Subcutaneous abdominal adipose tissue (tissue), 5 donors: ENCODE results near the gene HAGHL.
"Not testable (repeated sequence)": the region's sequence is repeated elsewhere in the genome, so short reads cannot be mapped to it uniquely, and the experiment has no call there.

ENCODE experiments used
- H3K27ac ChIP-seq: one replicate; pipeline ENCODE4 v1.7.0; 2013; ENCODE audit warnings: low read depth, mild to moderate bottlenecking, inconsistent platforms, low read length, moderate library complexity
- H3K27me3 ChIP-seq, 5 donors: one replicate each; pipeline ENCODE4 v1.7.0; 2013; ENCODE audit warnings: low read length in 5 of 5, inconsistent platforms in 1 of 5; ENCODE audit not compliant: control insufficient read depth in 5 of 5, insufficient read depth in 4 of 5
- H3K36me3 ChIP-seq, 5 donors: one replicate each; pipeline ENCODE4 v1.7.0; 2013; ENCODE audit warnings: low read length in 5 of 5; ENCODE audit not compliant: control insufficient read depth in 5 of 5, insufficient read depth in 5 of 5
- H3K4me1 ChIP-seq, 5 donors: one replicate each; pipeline ENCODE4 v1.7.0; 2013; ENCODE audit warnings: low read length in 5 of 5, mild to moderate bottlenecking in 3 of 5, moderate library complexity in 1 of 5; ENCODE audit not compliant: control insufficient read depth in 5 of 5, insufficient read depth in 5 of 5
- H3K4me3 ChIP-seq, 5 donors: one replicate each; pipeline ENCODE4 v1.7.0; 2013; ENCODE audit warnings: low read length in 5 of 5, low read depth in 1 of 5
- H3K9ac ChIP-seq, 5 donors: one replicate each; pipeline ENCODE4 v1.7.0; 2013; ENCODE audit warnings: low read length in 5 of 5, mild to moderate bottlenecking in 4 of 5, moderate library complexity in 3 of 5
- H3K9me3 ChIP-seq, 5 donors: one replicate each; pipeline ENCODE4 v1.7.0; 2013; ENCODE audit warnings: low read length in 5 of 5; ENCODE audit not compliant: control insufficient read depth in 5 of 5
- donor health status: healthy.
- donor health status: healthy.
- donor health status: healthy.
- donor health status: healthy.
- donor health status: healthy.

The HAGHL gene

GRCh38 chr16:707062-707538 lies 19.8 kb upstream of the HAGHL start:
- Histone ChIP-seq H3K36me3 (no peaks in the 10 kb centered on the region), H3K4me1 (peaks cover 0 to 5% (median 0%) of the 10 kb centered on the region in 5 donors), H3K9me3 (no peaks in the 10 kb centered on the region), H3K27ac (no peak overlapping the region), H3K4me3 (no peak overlapping the region), H3K27me3 (peaks cover 74 to 87% (median 79%) of the 10 kb centered on the region in 5 donors), H3K9ac (no peak overlapping the region)

- Histone ChIP-seq H3K9ac (no peak overlapping the region), H3K4me1 (peaks cover 0 to 5% (median 0%) of the 10 kb centered on the region in 5 donors), H3K27ac (no peak overlapping the region), H3K36me3 (no peaks in the 10 kb centered on the region), H3K27me3 (peaks cover 67 to 78% (median 72%) of the 10 kb centered on the region in 5 donors), H3K9me3 (no peaks in the 10 kb centered on the region), H3K4me3 (no peak overlapping the region)
These were observed 18.9 kb upstream of the HAGHL start for GRCh38 chr16:708019-708418.

DNA sequence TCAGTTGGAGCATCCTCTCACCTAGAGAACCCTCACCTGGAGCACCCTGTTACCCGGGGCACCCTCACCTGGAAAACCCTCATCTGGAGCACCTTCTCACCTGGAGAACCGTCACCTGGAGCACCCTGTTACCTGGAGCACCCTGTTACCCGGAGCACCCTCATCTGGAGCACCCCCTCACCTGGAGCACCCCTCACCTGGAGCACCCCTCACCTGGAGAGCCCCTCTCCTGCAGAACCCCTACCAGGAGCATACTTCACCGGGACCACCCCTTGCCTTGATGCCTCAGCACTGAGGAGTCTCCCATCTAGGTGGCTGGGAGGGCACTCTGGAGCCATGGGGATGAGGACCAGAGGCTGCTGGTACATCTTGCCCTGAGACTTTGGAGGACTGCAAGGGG lies 17.9 kb upstream of the HAGHL start:
- Histone ChIP-seq H3K27ac (no peak overlapping the region), H3K36me3 (no peaks in the 10 kb centered on the region), H3K27me3 (peaks cover 58 to 69% (median 62%) of the 10 kb centered on the region in 5 donors), H3K4me3 (no peak overlapping the region), H3K4me1 (peaks cover 0 to 6% (median 0%) of the 10 kb centered on the region in 5 donors), H3K9ac (no peak overlapping the region), H3K9me3 (no peaks in the 10 kb centered on the region)

DNA sequence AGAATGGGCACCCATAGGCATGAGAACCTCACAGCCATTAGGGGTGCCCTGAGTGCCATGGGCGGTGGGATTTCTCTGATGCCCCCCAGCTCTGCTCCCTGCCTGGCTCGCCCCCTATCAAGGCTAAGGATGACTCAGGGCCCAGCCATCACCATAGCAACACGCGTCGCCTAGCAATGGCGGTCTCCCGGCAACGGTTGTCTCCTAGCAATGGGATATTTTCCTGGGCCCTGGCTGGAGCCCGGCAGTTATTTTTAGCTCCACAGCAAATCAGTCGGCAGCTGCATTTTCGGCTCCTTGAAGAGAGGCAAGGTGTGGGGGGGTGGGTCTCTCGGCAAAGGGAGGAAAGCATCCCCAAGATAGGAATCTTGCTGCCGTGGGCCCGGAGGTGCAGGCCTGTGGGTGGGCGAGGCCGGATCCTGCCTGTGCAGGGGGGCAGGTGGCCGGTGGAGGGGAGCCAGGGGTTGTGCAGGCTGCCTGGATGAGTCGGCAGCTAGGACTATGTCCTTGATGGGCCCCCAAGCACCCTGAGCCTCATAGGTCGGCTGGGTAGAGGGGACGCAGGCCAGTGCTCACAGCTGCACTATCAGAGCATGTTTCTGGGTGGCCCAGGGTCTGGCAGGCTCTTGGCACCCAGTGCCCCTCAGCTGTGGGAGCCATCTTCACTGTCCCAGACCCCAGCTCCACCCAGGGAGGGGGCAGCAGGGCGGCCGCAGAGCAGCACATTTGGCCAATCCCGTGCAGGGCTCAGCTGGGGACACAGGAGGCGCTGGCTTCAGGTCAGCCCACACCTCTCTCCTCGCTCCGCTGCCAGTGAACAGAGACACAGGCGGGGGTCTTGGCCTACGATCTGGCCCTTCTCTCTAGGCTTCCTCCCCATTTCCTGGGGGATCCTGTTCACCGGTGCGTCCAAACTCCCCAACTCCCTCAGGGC lies 17.1 kb upstream of the HAGHL start:
- H3K9me3 ChIP-seq: no peaks in the 10 kb centered on the region
- H3K27me3 ChIP-seq: peaks cover 49 to 60% (median 53%) of the 10 kb centered on the region in 5 donors
- H3K36me3 ChIP-seq: no peaks in the 10 kb centered on the region
- H3K4me3 ChIP-seq: no peak overlapping the region
- H3K9ac ChIP-seq: no peak overlapping the region
- peaks cover 0 to 14% (median 6%) of the 10 kb centered on the region in 5 donors for H3K4me1 ChIP-seq
- no peak overlapping the region for H3K27ac ChIP-seq

GRCh38 chr16:710500-711075 lies 16.3 kb upstream of the HAGHL start:
- H3K36me3 ChIP-seq: no peaks in the 10 kb centered on the region
- no peak overlapping the region for H3K9ac ChIP-seq
- H3K4me3 ChIP-seq: no peak overlapping the region
- H3K4me1 ChIP-seq: peaks cover 0 to 19% (median 9%) of the 10 kb centered on the region in 5 donors
- H3K9me3 ChIP-seq: no peaks in the 10 kb centered on the region
- peaks cover 47 to 57% (median 52%) of the 10 kb centered on the region in 5 donors for H3K27me3 ChIP-seq
- no peak overlapping the region for H3K27ac ChIP-seq

- Histone ChIP-seq H3K9ac (no peak overlapping the region), H3K4me1 (peaks cover 0 to 24% (median 13%) of the 10 kb centered on the region in 5 donors), H3K27me3 (peaks cover 47 to 55% (median 52%) of the 10 kb centered on the region in 5 donors)
These were observed 15.8 kb upstream of the HAGHL start for GRCh38 chr16:711084-711483.

GRCh38 chr16:711548-712320 lies 15.2 kb upstream of the HAGHL start:
- Histone ChIP-seq H3K9me3 (no peaks in the 10 kb centered on the region), H3K36me3 (no peaks in the 10 kb centered on the region), H3K4me1 (peaks cover 0 to 25% (median 17%) of the 10 kb centered on the region in 5 donors), H3K27ac (no peak overlapping the region), H3K9ac (no peak overlapping the region), H3K27me3 (peaks cover 45 to 52% (median 52%) of the 10 kb centered on the region in 5 donors), H3K4me3 (no peak overlapping the region)

More at GRCh38 chr16:711084-711483, 15.8 kb upstream of the HAGHL start:
- no peak overlapping the region for H3K27ac ChIP-seq
- no peaks in the 10 kb centered on the region for H3K9me3 ChIP-seq
- H3K36me3 ChIP-seq: no peaks in the 10 kb centered on the region
- H3K4me3 ChIP-seq: no peak overlapping the region

- not testable (repeated sequence) for H3K36me3 ChIP-seq, H3K27ac ChIP-seq, H3K4me3 ChIP-seq, H3K9me3 ChIP-seq, H3K9ac ChIP-seq
- Histone ChIP-seq H3K27me3 (peaks cover 37 to 45% (median 43%) of the 10 kb centered on the region in 5 donors), H3K4me1 (peaks cover 0 to 25% (median 17%) of the 10 kb centered on the region in 5 donors)
These were observed 14.1 kb upstream of the HAGHL start for GRCh38 chr16:712740-713250.

GRCh38 chr16:714079-714478 lies 12.8 kb upstream of the HAGHL start:
- H3K4me3 ChIP-seq: no peak overlapping the region
- peaks cover 25 to 36% (median 30%) of the 10 kb centered on the region in 5 donors for H3K27me3 ChIP-seq
- H3K36me3 ChIP-seq: no peaks in the 10 kb centered on the region
- peaks cover 0 to 25% (median 17%) of the 10 kb centered on the region in 5 donors for H3K4me1 ChIP-seq
- H3K9ac ChIP-seq: no peak overlapping the region
- no peak overlapping the region for H3K27ac ChIP-seq
- H3K9me3 ChIP-seq: no peaks in the 10 kb centered on the region
